Neural cell (in vitro differentiated cells): Measurements from ENCODE around the gene GDA.

Source experiments
- CTCF ChIP-seq: fragments of 450-650 bp; IDR thresholded peaks from 2 replicates; pipeline ENCODE4 v1.5.1; 2014; ENCODE audit warnings: antibody characterized with exemption, mild to moderate bottlenecking, moderate library complexity; ENCODE audit not compliant: poor library complexity, severe bottlenecking
- EP300 ChIP-seq: fragments of 450-650 bp; conservative IDR thresholded peaks from 2 replicates; pipeline ENCODE4 v1.6.1; 2014; ENCODE audit warnings: antibody characterized with exemption, mild to moderate bottlenecking, moderate library complexity; ENCODE audit not compliant: poor library complexity, severe bottlenecking
- EZH2 ChIP-seq: fragments of 200-600, 300-800 bp; shearing (Covaris generic), sonication (generic); IDR thresholded peaks from 2 replicates; pipeline ENCODE4 v1.6.1; 2014; ENCODE audit warnings: antibody characterized with exemption, low read length, borderline replicate concordance, mild to moderate bottlenecking; ENCODE audit not compliant: insufficient read depth, poor library complexity, severe bottlenecking
- MXI1 ChIP-seq: fragments of 450-650 bp; conservative IDR thresholded peaks from 2 replicates; pipeline ENCODE4 v1.6.1; 2014; ENCODE audit warnings: antibody characterized with exemption, mild to moderate bottlenecking; ENCODE audit not compliant: poor library complexity, severe bottlenecking
- POLR2AphosphoS5 ChIP-seq: IDR thresholded peaks from 2 replicates; pipeline ENCODE4 v1.6.1; 2012
- RAD21 ChIP-seq: fragments of 450-650 bp; conservative IDR thresholded peaks from 2 replicates; pipeline ENCODE4 v1.6.1; 2014; ENCODE audit warnings: antibody characterized with exemption, mild to moderate bottlenecking, moderate library complexity
- REST ChIP-seq: IDR thresholded peaks from 2 replicates; pipeline ENCODE4 v1.6.1; 2012; ENCODE audit warnings: borderline replicate concordance
- SMC3 ChIP-seq: fragments of 450-650 bp; conservative IDR thresholded peaks from 2 replicates; pipeline ENCODE4 v1.6.1; 2014; ENCODE audit warnings: antibody characterized with exemption, mild to moderate bottlenecking, moderate library complexity; ENCODE audit not compliant: poor library complexity
- TAF1 ChIP-seq: IDR thresholded peaks from 2 replicates; pipeline ENCODE4 v1.6.1; 2012; ENCODE audit warnings: low read depth

GRCh38 chr9:72102520-72102919 is 46.7 kb upstream of the GDA start:
- TF ChIP-seq POLR2AphosphoS5: no peak
- no peak for TF ChIP-seq CTCF
- no peak for TF ChIP-seq EP300
- TF ChIP-seq TAF1: no peak
- TF ChIP-seq REST: no peak
- TF ChIP-seq RAD21: no peak
- TF ChIP-seq EZH2: no peak
- no peak for TF ChIP-seq MXI1
- TF ChIP-seq SMC3: no peak
